Measurements from ENCODE around the gene GRB10.

GRB10 gene

DNA sequence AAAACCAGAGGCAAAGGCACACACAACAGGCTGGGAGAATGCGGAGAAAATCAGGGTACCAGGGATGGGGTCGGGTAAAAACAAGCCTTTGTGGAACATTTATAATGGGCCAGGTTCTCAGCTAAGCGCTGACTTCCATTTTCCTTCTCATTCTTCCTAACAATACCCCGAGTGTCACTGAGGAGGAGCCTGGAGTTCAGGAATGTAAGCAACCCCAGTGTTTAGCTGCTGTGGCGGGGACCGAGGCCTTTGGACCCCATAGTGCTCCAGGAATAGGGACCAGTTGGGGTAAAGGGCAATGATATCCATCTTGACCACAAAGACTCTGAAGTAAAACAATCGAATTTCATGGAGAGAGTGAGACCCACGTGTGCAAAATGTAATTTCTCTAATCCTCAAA is 34.2 kb downstream of the GRB10 start:
- no peak overlapping the region for H3K4me3 ChIP-seq (ENCODE audit: low read depth, low read length)
- no peak for TF ChIP-seq CTCF (IDR thresholded peaks at IDR 0.05; ENCODE audit: borderline replicate concordance, insufficient read depth, low read depth, low read length)

DNA sequence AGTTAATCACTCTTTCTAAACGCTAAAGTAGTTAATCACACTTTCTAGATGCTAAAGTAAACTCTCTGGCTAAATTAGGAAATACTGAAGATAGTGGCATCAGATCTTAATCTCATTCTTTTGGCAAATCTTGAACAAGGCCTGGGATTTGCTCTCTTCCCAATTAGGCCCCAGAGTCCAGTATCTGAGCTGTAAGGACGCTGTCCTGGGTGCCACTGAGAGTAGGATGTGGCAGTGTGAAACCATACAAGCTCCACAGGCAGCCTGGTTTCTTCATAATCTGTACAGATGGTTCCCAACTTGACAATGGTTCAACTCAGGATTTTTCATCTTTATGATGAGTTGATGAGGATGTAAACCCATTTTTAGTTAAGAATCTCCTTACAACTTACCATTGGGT is 36.9 kb downstream of the GRB10 start:
- no peak overlapping the region for H3K4me3 ChIP-seq (ENCODE audit: low read depth, low read length)
- TF ChIP-seq CTCF (IDR thresholded peaks at IDR 0.05; ENCODE audit: borderline replicate concordance, insufficient read depth, low read depth, low read length): no peak

DNA sequence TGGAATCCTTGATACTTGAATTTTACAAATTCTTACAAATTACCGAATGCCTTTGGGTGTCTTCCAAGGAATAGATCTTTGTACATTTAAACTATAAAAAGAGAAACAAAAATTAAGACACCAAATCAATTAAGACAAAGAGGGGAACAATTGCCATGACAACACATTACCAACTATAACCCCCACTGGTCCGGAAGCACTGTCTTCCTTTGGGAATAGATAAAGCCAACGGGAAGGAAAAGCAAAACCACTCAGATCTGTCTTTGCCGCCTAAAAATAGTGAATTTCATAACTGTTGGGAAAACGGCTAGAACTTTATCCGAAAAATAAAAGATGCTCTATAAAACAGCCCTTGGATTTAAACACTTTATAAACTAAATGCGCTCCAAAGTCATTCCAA is 37.4 kb downstream of the GRB10 start:
- H3K4me3 ChIP-seq (ENCODE audit: low read depth, low read length): no peak overlapping the region
- TF ChIP-seq CTCF (IDR thresholded peaks at IDR 0.05; ENCODE audit: borderline replicate concordance, insufficient read depth, low read depth, low read length): no peak

- H3K4me3 ChIP-seq (ENCODE audit: low read depth, low read length): no peak overlapping the region
- TF ChIP-seq CTCF (IDR thresholded peaks at IDR 0.05; ENCODE audit: borderline replicate concordance, insufficient read depth, low read depth, low read length): no peak
Measured at GRCh38 chr7:50743893-50744292, 38.8 kb downstream of the GRB10 start.

GRCh38 chr7:50743016-50743415 is 39.7 kb downstream of the GRB10 start:
- H3K4me3 ChIP-seq (ENCODE audit: low read depth, low read length): no peak overlapping the region
- TF ChIP-seq CTCF (IDR thresholded peaks at IDR 0.05; ENCODE audit: borderline replicate concordance, insufficient read depth, low read depth, low read length): no peak

DNA sequence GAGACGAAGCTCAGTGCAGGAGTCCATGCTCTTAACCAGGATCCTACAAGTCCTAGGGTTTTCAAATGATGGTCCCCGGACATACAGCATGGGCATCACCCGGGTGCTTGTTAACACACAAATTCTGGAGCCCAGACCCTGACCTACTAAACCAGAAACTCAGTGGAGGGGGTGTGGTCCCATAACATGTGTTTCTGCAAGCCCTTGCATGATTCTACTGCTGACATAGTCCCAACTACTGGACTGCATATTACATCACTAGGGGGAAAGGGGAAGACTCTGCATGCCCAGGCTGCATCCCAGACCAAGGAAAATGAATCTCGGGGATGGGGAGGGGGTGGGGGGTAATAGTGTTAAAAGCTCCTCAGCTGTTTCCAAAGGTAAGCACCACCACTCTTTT is 40.3 kb downstream of the GRB10 start:
- no peak overlapping the region for H3K4me3 ChIP-seq (ENCODE audit: low read depth, low read length)
- no peak for TF ChIP-seq CTCF (IDR thresholded peaks at IDR 0.05; ENCODE audit: borderline replicate concordance, insufficient read depth, low read depth, low read length)

DNA sequence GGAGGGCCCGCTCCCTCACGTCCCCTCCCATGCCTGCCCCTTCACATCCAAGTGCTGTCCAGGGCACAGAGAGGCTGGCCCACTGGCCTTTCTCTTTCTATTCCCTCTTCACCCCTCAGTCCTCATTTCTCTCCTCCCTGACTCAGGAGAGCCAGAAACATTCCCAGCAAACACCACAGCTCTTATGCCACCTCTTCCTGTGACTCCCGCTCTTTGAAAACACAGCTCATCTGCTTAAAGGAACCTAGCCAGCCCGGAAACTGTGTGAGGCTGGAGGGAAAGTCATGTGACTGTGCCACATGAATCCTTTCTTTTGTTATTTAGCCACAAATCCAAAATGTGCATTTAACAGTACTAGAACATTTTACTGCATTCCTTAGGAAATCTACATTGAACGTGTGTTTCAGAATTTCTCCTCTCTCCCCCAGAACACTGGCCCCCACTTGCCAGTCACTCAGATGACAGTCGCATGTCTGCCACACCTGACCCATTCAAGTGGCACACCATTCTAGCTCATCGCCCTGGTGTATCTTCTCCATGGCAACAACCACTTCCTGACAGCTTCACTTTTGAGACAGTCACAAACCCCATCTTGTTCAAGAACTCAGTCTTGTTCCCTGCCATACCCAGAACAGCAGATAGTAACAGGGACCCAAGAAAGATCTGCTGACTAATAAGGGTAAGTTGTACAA is 42.8 kb downstream of the GRB10 start:
- TF ChIP-seq CTCF (IDR thresholded peaks at IDR 0.05; ENCODE audit: borderline replicate concordance, insufficient read depth, low read depth, low read length): no peak
- H3K4me3 ChIP-seq (ENCODE audit: low read depth, low read length): no peak overlapping the region
